HAP-1 (cell line): ENCODE measurements around the gene CFDP1.

Experiments
- DNase-seq, 2 experiments: peaks; one replicate each; pipeline ENCODE4 v3.0.0-alpha.2; 2016 to 2020; ENCODE audit warnings: low spot score in 2 of 2
- H3K27me3 ChIP-seq: fragments of 250-450 bp; sonication (Bioruptor Pico); 2 replicates; pipeline ENCODE4 v1.5.1; 2020; ENCODE audit warnings: low read depth, mild to moderate bottlenecking, moderate library complexity
- H3K36me3 ChIP-seq: fragments of 250-450 bp; sonication (Bioruptor Pico); replicated peaks from 2 replicates; pipeline ENCODE4 v1.5.1; 2020; ENCODE audit warnings: mild to moderate bottlenecking
- H3K4me1 ChIP-seq: fragments of 250-450 bp; sonication (Bioruptor Pico); 2 replicates; pipeline ENCODE4 v1.5.1; 2020; ENCODE audit warnings: mild to moderate bottlenecking
- H3K4me3 ChIP-seq: fragments of 250-450 bp; sonication (Bioruptor Pico); 2 replicates; pipeline ENCODE4 v1.5.1; 2020; ENCODE audit warnings: mild to moderate bottlenecking, moderate library complexity
- H3K9me3 ChIP-seq: fragments of 250-450 bp; sonication (Bioruptor Pico); 2 replicates; pipeline ENCODE4 v1.5.1; 2020; ENCODE audit warnings: mild to moderate bottlenecking, moderate library complexity
- in situ Hi-C: fragments of 300-500 bp; cut with MboI; formaldehyde crosslinking; loops from 3 replicates; pipeline ENCODE4 v1.14.3; 2020; ENCODE audit warnings: low sequenced_read_pairs, inconsistent platforms, mixed read lengths

Gene CFDP1

GRCh38 chr16:75406943-75407342, 26.4 kb downstream of the CFDP1 start:
- Histone ChIP-seq H3K9me3 (no peaks in the 10 kb centered on the region), H3K36me3 (peaks cover 38% of the 10 kb centered on the region), H3K27me3 (no peaks in the 10 kb centered on the region), H3K4me1 (no peaks in the 10 kb centered on the region), H3K4me3 (no peak overlapping the region)
- in situ Hi-C loops = no loop called here
- no peak for DNase-seq

GRCh38 chr16:75402821-75403475, 30.4 kb downstream of the CFDP1 start:
- H3K9me3 ChIP-seq = no peaks in the 10 kb centered on the region
- no peaks in the 10 kb centered on the region for H3K27me3 ChIP-seq
- peaks cover 20% of the 10 kb centered on the region for H3K36me3 ChIP-seq
- no peaks in the 10 kb centered on the region for H3K4me1 ChIP-seq
- no peak overlapping the region for H3K4me3 ChIP-seq
- in situ Hi-C loops = no loop called here
- peak in 1 of 2 experiments; percentile 40 for DNase-seq

GRCh38 chr16:75402159-75402820, 31.0 kb downstream of the CFDP1 start:
- H3K36me3 ChIP-seq = peaks cover 20% of the 10 kb centered on the region
- no peaks in the 10 kb centered on the region for H3K9me3 ChIP-seq
- no peak for DNase-seq
- H3K4me3 ChIP-seq = no peak overlapping the region
- H3K27me3 ChIP-seq = no peaks in the 10 kb centered on the region
- no peaks in the 10 kb centered on the region for H3K4me1 ChIP-seq
- in situ Hi-C loops = no loop called here

- Histone ChIP-seq H3K27me3 (no peaks in the 10 kb centered on the region), H3K9me3 (no peaks in the 10 kb centered on the region), H3K36me3 (peaks cover 16% of the 10 kb centered on the region), H3K4me3 (no peak overlapping the region), H3K4me1 (no peaks in the 10 kb centered on the region)
- in situ Hi-C loops = no loop called here
- DNase-seq = no peak
Observed at GRCh38 chr16:75401691-75402090, 31.6 kb downstream of the CFDP1 start.

- H3K9me3 ChIP-seq = no peaks in the 10 kb centered on the region
- H3K27me3 ChIP-seq = no peaks in the 10 kb centered on the region
- in situ Hi-C loops = no loop called here
- H3K36me3 ChIP-seq = peaks cover 12% of the 10 kb centered on the region
- DNase-seq = no peak
- H3K4me1 ChIP-seq = no peaks in the 10 kb centered on the region
- no peak overlapping the region for H3K4me3 ChIP-seq
Observed at GRCh38 chr16:75398333-75398732, 35.0 kb downstream of the CFDP1 start.

GRCh38 chr16:75394941-75395340, 38.4 kb downstream of the CFDP1 start:
- peaks cover 23% of the 10 kb centered on the region for H3K36me3 ChIP-seq
- no peaks in the 10 kb centered on the region for H3K27me3 ChIP-seq
- H3K4me1 ChIP-seq = no peaks in the 10 kb centered on the region
- no peak for DNase-seq
- in situ Hi-C loops = no loop called here
- H3K4me3 ChIP-seq = no peak overlapping the region
- no peaks in the 10 kb centered on the region for H3K9me3 ChIP-seq

- Histone ChIP-seq H3K9me3 (no peaks in the 10 kb centered on the region), H3K27me3 (no peaks in the 10 kb centered on the region), H3K4me3 (no peak overlapping the region), H3K4me1 (no peaks in the 10 kb centered on the region), H3K36me3 (peaks cover 29% of the 10 kb centered on the region)
- in situ Hi-C loops = no loop called here
- no peak for DNase-seq
Observed at GRCh38 chr16:75392906-75393305, 40.4 kb downstream of the CFDP1 start.

- Histone ChIP-seq H3K27me3 (no peaks in the 10 kb centered on the region), H3K36me3 (peaks cover 29% of the 10 kb centered on the region), H3K9me3 (no peaks in the 10 kb centered on the region), H3K4me1 (no peaks in the 10 kb centered on the region), H3K4me3 (no peak overlapping the region)
- DNase-seq = no peak
- in situ Hi-C loops = no loop called here
Observed at GRCh38 chr16:75390926-75391653, 42.2 kb downstream of the CFDP1 start.

GRCh38 chr16:75389096-75389690, 44.1 kb downstream of the CFDP1 start:
- H3K4me1 ChIP-seq = no peaks in the 10 kb centered on the region
- in situ Hi-C loops = loop anchor here (5.0 kb wide), 1 partner anchor 192 kb away; no protein-coding TSS in a partner anchor
- no peak overlapping the region for H3K4me3 ChIP-seq
- no peak for DNase-seq
- H3K36me3 ChIP-seq = peaks cover 24% of the 10 kb centered on the region
- no peaks in the 10 kb centered on the region for H3K9me3 ChIP-seq
- H3K27me3 ChIP-seq = no peaks in the 10 kb centered on the region

- no peak for DNase-seq
- Histone ChIP-seq H3K4me1 (no peaks in the 10 kb centered on the region), H3K36me3 (peaks cover 21% of the 10 kb centered on the region), H3K4me3 (no peak overlapping the region), H3K27me3 (no peaks in the 10 kb centered on the region), H3K9me3 (no peaks in the 10 kb centered on the region)
- in situ Hi-C loops = loop anchor here (5.0 kb wide), 1 partner anchor 191 kb away; no protein-coding TSS in a partner anchor
Observed at GRCh38 chr16:75387951-75388350, 45.4 kb downstream of the CFDP1 start.

- peak; percentile 24 to 76 for DNase-seq
- Histone ChIP-seq H3K36me3 (peaks cover 10% of the 10 kb centered on the region), H3K4me3 (no peak overlapping the region), H3K9me3 (no peaks in the 10 kb centered on the region), H3K4me1 (no peaks in the 10 kb centered on the region), H3K27me3 (no peaks in the 10 kb centered on the region)
- in situ Hi-C loops = loop anchor here (5.0 kb wide), 1 partner anchor 188 kb away; no protein-coding TSS in a partner anchor
Observed at GRCh38 chr16:75385507-75386152, 47.7 kb downstream of the CFDP1 start.

GRCh38 chr16:75383141-75383540, 50.2 kb downstream of the CFDP1 start:
- in situ Hi-C loops = no loop called here
- no peak for DNase-seq
- H3K9me3 ChIP-seq = no peaks in the 10 kb centered on the region
- no peaks in the 10 kb centered on the region for H3K36me3 ChIP-seq
- H3K4me3 ChIP-seq = no peak overlapping the region
- no peaks in the 10 kb centered on the region for H3K4me1 ChIP-seq
- H3K27me3 ChIP-seq = no peaks in the 10 kb centered on the region

- Histone ChIP-seq H3K4me3 (no peak overlapping the region), H3K9me3 (no peaks in the 10 kb centered on the region), H3K36me3 (no peaks in the 10 kb centered on the region), H3K4me1 (no peaks in the 10 kb centered on the region), H3K27me3 (no peaks in the 10 kb centered on the region)
- in situ Hi-C loops = no loop called here
- DNase-seq = no peak
Observed at GRCh38 chr16:75382611-75383010, 50.7 kb downstream of the CFDP1 start.
